T-helper 9 cell (primary cell): ENCODE measurements around the gene TBRG4.

Source experiments
- DNase-seq: peaks from one replicate; pipeline ENCODE4 v3.0.0-alpha.2; 2020

The TBRG4 gene

GRCh38 chr7:45073031-45073785 is 38.3 kb downstream of the TBRG4 start:
- DNase-seq, result no peak

- DNase-seq, result no peak
Observed at GRCh38 chr7:45072131-45073030, 39.1 kb downstream of the TBRG4 start.

GRCh38 chr7:45071528-45071927 is 40.0 kb downstream of the TBRG4 start:
- no peak for DNase-seq

- DNase-seq, result no peak
Observed at GRCh38 chr7:45070254-45070642, 41.2 kb downstream of the TBRG4 start.

GRCh38 chr7:45069444-45070253 is 41.8 kb downstream of the TBRG4 start:
- DNase-seq, result no peak

GRCh38 chr7:45068236-45069023 is 43.1 kb downstream of the TBRG4 start:
- no peak for DNase-seq

GRCh38 chr7:45067582-45067981 is 43.9 kb downstream of the TBRG4 start:
- DNase-seq, result no peak

- no peak for DNase-seq
Observed at GRCh38 chr7:45066409-45066808, 45.1 kb downstream of the TBRG4 start.

GRCh38 chr7:45065031-45065995 is 46.2 kb downstream of the TBRG4 start:
- DNase-seq, result no peak

- DNase-seq, result no peak
Observed at GRCh38 chr7:45064047-45064725, 47.3 kb downstream of the TBRG4 start.

- DNase-seq, result no peak
Observed at GRCh38 chr7:45061806-45062425, 49.6 kb downstream of the TBRG4 start.

- no peak for DNase-seq
Observed at GRCh38 chr7:45061352-45061751, 50.1 kb downstream of the TBRG4 start.

- no peak for DNase-seq
Observed at GRCh38 chr7:45060295-45060694, 51.2 kb downstream of the TBRG4 start.

- DNase-seq, result no peak
Observed at GRCh38 chr7:45057878-45058277, 53.6 kb downstream of the TBRG4 start.

GRCh38 chr7:45055594-45056219 is 55.8 kb downstream of the TBRG4 start:
- DNase-seq, result no peak

- no peak for DNase-seq
Observed at GRCh38 chr7:45055016-45055415, 56.5 kb downstream of the TBRG4 start.

GRCh38 chr7:45054442-45054841 is 57.1 kb downstream of the TBRG4 start:
- DNase-seq, result no peak

GRCh38 chr7:45053941-45054340 is 57.6 kb downstream of the TBRG4 start:
- DNase-seq, result no peak

GRCh38 chr7:45053401-45053800 is 58.1 kb downstream of the TBRG4 start:
- no peak for DNase-seq
